Endodermal cell (in vitro differentiated cells): ENCODE measurements around the gene C3orf62. TPM values are rescaled to one million over a fixed set of nuclear protein-coding genes. Genes with fewer than 3 reads are reported as not detected.
"Not testable (repeated sequence)": the region's sequence is repeated elsewhere in the genome, so short reads cannot be mapped to it uniquely, and the experiment has no call there.

Experiments
- DNase-seq: peaks from one replicate; pipeline ENCODE4 v3.0.0-alpha.2; 2017
- H3K27ac ChIP-seq: 2 replicates; pipeline ENCODE4 v1.5.1; 2013; ENCODE audit warnings: mild to moderate bottlenecking, low read depth, low read length, moderate library complexity
- H3K27me3 ChIP-seq: 2 replicates; pipeline ENCODE4 v1.6.1; 2013; ENCODE audit warnings: mild to moderate bottlenecking, low read length, moderate library complexity; ENCODE audit not compliant: insufficient read depth, control insufficient read depth, poor library complexity, severe bottlenecking
- H3K36me3 ChIP-seq: 2 replicates; pipeline ENCODE4 v1.7.0; 2013; ENCODE audit warnings: mild to moderate bottlenecking, low read length, moderate library complexity; ENCODE audit not compliant: control insufficient read depth, insufficient read depth
- H3K4me1 ChIP-seq: one replicate; pipeline ENCODE4 v1.7.0; 2013; ENCODE audit warnings: low read length; ENCODE audit not compliant: control insufficient read depth, insufficient read depth
- H3K4me3 ChIP-seq: 2 replicates; pipeline ENCODE4 v1.5.1; 2013; ENCODE audit warnings: mild to moderate bottlenecking, low read length, moderate library complexity
- H3K9ac ChIP-seq: 2 replicates; pipeline ENCODE4 v1.6.1; 2013; ENCODE audit warnings: mild to moderate bottlenecking, low read length, moderate library complexity; ENCODE audit not compliant: poor library complexity, severe bottlenecking; ENCODE audit errors: extremely low read depth
- H3K9me3 ChIP-seq: 2 replicates; pipeline ENCODE4 v1.6.1; 2013; ENCODE audit warnings: mild to moderate bottlenecking, low read length, moderate library complexity; ENCODE audit not compliant: control insufficient read depth
- H3K27ac Mint-ChIP-seq: 2 replicates; pipeline ENCODE4 v1.8.0; 2020; ENCODE audit warnings: mixed read lengths
- H3K27me3 Mint-ChIP-seq: 2 replicates; pipeline ENCODE4 v1.8.0; 2021; ENCODE audit warnings: mild to moderate bottlenecking, mixed read lengths; ENCODE audit not compliant: insufficient read depth
- H3K36me3 Mint-ChIP-seq: 2 replicates; pipeline ENCODE4 v1.8.0; 2020; ENCODE audit warnings: low read depth, mixed read lengths
- H3K4me1 Mint-ChIP-seq: 2 replicates; pipeline ENCODE4 v1.8.0; 2020; ENCODE audit warnings: mixed read lengths
- H3K4me3 Mint-ChIP-seq: 2 replicates; pipeline ENCODE4 v1.8.0; 2020; ENCODE audit warnings: mild to moderate bottlenecking, moderate library complexity, mixed read lengths
- H3K9me3 Mint-ChIP-seq: 2 replicates; pipeline ENCODE4 v1.8.0; 2020; ENCODE audit warnings: mild to moderate bottlenecking, mixed read lengths
- CTCF ChIP-seq: fragments of 200-600 bp; sonication (generic); conservative IDR thresholded peaks from 2 replicates; pipeline ENCODE4 v1.5.0; 2021; ENCODE audit warnings: antibody characterized with exemption, mild to moderate bottlenecking
- WGBS, 2 experiments: methylation state at CpG; one replicate each; pipeline versions ENCODE4 v1.1.5 to v1.1.7; 2013; ENCODE audit warnings: missing lambda C conversion rate in 2 of 2, mixed read lengths in 1 of 2; ENCODE audit not compliant: insufficient coverage in 1 of 2, insufficient read length in 1 of 2; 5-methylcytosine and 5-hydroxymethylcytosine counted together
- total RNA-seq, 2 donors: library from RNA; stranded (reverse); fragmentation: NEBNext Ultra II Directional in 1 of 2; extraction: Animal tissue kit (Norgen Biotek cat#: 25700) in 1 of 2; gene quantifications; 2 replicates in 1 of 2; 3 replicates in 1 of 2; pipeline ENCODE4 v1.2.1, GENCODE V29; 2021

C3orf62 gene
- total RNA-seq, 2 donors from 2014 or later: 3.6 to 4.8 TPM

GRCh38 chr3:49244581-49245205 is 32.3 kb downstream of the C3orf62 start:
- no peak overlapping the region for H3K4me3 Mint-ChIP-seq
- peaks cover 3% of the 10 kb centered on the region for H3K9me3 Mint-ChIP-seq
- Histone ChIP-seq H3K27me3 (no peaks in the 10 kb centered on the region), H3K27ac (no peak overlapping the region), H3K4me3 (no peak overlapping the region), H3K9me3 (no peaks in the 10 kb centered on the region), H3K9ac (no peak overlapping the region), H3K36me3 (no peaks in the 10 kb centered on the region), H3K4me1 (no peaks in the 10 kb centered on the region)
- no peak for TF ChIP-seq CTCF
- no peaks in the 10 kb centered on the region for H3K4me1 Mint-ChIP-seq
- H3K27ac Mint-ChIP-seq: no peak overlapping the region
- no peaks in the 10 kb centered on the region for H3K36me3 Mint-ChIP-seq
- 77 to 78% methylated on average over 1 of the region's 1 CpG for WGBS, 2 experiments
- no peaks in the 10 kb centered on the region for H3K27me3 Mint-ChIP-seq
- DNase-seq: no peak

- DNase-seq, H3K4me3 ChIP-seq, H3K36me3 ChIP-seq, H3K27me3 ChIP-seq, H3K36me3 Mint-ChIP-seq, H3K4me3 Mint-ChIP-seq, H3K27ac Mint-ChIP-seq, H3K4me1 ChIP-seq, H3K27me3 Mint-ChIP-seq, H3K4me1 Mint-ChIP-seq, H3K27ac ChIP-seq, H3K9ac ChIP-seq: not testable (repeated sequence)
- H3K9me3 Mint-ChIP-seq: peaks cover 24% of the 10 kb centered on the region
- 93 to 100% methylated on average over 3 to 11 of the region's 11 CpGs for WGBS, 2 experiments
- peaks cover 18% of the 10 kb centered on the region for H3K9me3 ChIP-seq
Measured at GRCh38 chr3:49240091-49240490, 36.9 kb downstream of the C3orf62 start.

GRCh38 chr3:49238274-49239127 is 38.5 kb downstream of the C3orf62 start:
- Histone ChIP-seq H3K9me3 (peaks cover 32% of the 10 kb centered on the region), H3K4me3 (no peak overlapping the region), H3K4me1 (no peaks in the 10 kb centered on the region), H3K36me3 (no peaks in the 10 kb centered on the region), H3K27me3 (no peaks in the 10 kb centered on the region), H3K27ac (peak overlapping the region; percentile 36), H3K9ac (no peak overlapping the region)
- no peaks in the 10 kb centered on the region for H3K4me1 Mint-ChIP-seq
- peaks cover 40% of the 10 kb centered on the region for H3K9me3 Mint-ChIP-seq
- WGBS, 2 experiments: 80 to 81% methylated on average over 9 of the region's 9 CpGs
- peaks cover 3% of the 10 kb centered on the region for H3K27me3 Mint-ChIP-seq
- no peak overlapping the region for H3K27ac Mint-ChIP-seq
- no peak overlapping the region for H3K4me3 Mint-ChIP-seq
- DNase-seq: no peak
- TF ChIP-seq CTCF: no peak
- H3K36me3 Mint-ChIP-seq: no peaks in the 10 kb centered on the region
